Measurements from ENCODE around the gene CHRM2. TPM values are rescaled to one million over a fixed set of nuclear protein-coding genes. Genes with fewer than 3 reads are reported as not detected.

The CHRM2 gene
- total and polyA plus RNA-seq, 2 of the 8 experiments (the other 6 are each of a cell fraction or from before 2014, with no cell fraction given): 0.17 to 0.32 TPM

- Histone ChIP-seq H2BK15ac (ENCODE audit: low read length) (no peak overlapping the region), H3K18ac (ENCODE audit: extremely low read depth, low read length) (no peak overlapping the region), H3K23ac (ENCODE audit: insufficient read length) (no peak overlapping the region), H2BK5ac (ENCODE audit: low read depth, low read length) (no peak overlapping the region), H2BK120ac (replicated peaks; ENCODE audit: low read depth, low read length) (no peak overlapping the region), H3K36me3 (ENCODE audit: control insufficient read depth in 2 of 4, insufficient read depth in 4 of 4, low read length in 3 of 4) (no peaks in the 10 kb centered on the region), H3K56ac (replicated peaks; ENCODE audit: insufficient read length, low read depth, low read length) (no peak overlapping the region), H4K8ac (ENCODE audit: extremely low read depth, insufficient read depth, low read length) (no peak overlapping the region), H3K14ac (ENCODE audit: insufficient read length) (no peak overlapping the region), H2BK12ac (ENCODE audit: low read depth, low read length) (no peak overlapping the region), H2BK20ac (ENCODE audit: low read length) (no peak overlapping the region), H2AFZ (ENCODE audit: low read length) (no peak overlapping the region), H3K4me1 (replicated peaks in 1 of 4; ENCODE audit: control insufficient read depth in 3 of 4, insufficient read depth in 4 of 4, low read length in 3 of 4) (no peaks in the 10 kb centered on the region), H3K9ac (replicated peaks in 1 of 4; ENCODE audit: extremely low read depth in 1 of 4, low read depth in 3 of 4, low read length in 3 of 4) (no peak overlapping the region), H3K4ac (replicated peaks; ENCODE audit: insufficient read length, low read depth, low read length) (no peak overlapping the region), H3K79me2 (ENCODE audit: control insufficient read depth in 1 of 2, insufficient read depth in 2 of 2, low read length in 2 of 2) (no peaks in the 10 kb centered on the region), H3K4me3 (ENCODE audit: extremely low read depth in 1 of 4, insufficient read depth in 2 of 4, low read depth in 3 of 4, low read length in 4 of 4) (no peak overlapping the region), H3K27ac (ENCODE audit: low read depth, low read length) (no peak overlapping the region), H3K23me2 (ENCODE audit: low read depth, low read length) (no peaks in the 10 kb centered on the region), H3K4me2 (ENCODE audit: insufficient read depth in 1 of 2, low read depth in 2 of 2, low read length in 2 of 2) (no peak overlapping the region), H4K91ac (replicated peaks; ENCODE audit: insufficient read length, low read length) (no peak overlapping the region), H2AK5ac (ENCODE audit: low read depth, low read length) (no peak overlapping the region), H3K9me3 (ENCODE audit: insufficient read depth in 2 of 2, low read depth in 1 of 2, low read length in 1 of 2) (no peaks in the 10 kb centered on the region), H4K5ac (ENCODE audit: insufficient read length, low read depth, low read length) (no peak overlapping the region), H3K27me3 (replicated peaks in 1 of 4; ENCODE audit: control insufficient read depth in 3 of 4, extremely low read depth in 1 of 4, insufficient read depth in 3 of 4, low read length in 3 of 4) (no peaks in the 10 kb centered on the region), H3K79me1 (ENCODE audit: low read depth, low read length) (no peaks in the 10 kb centered on the region), H4K20me1 (replicated peaks in 1 of 2; ENCODE audit: control insufficient read depth in 1 of 2, insufficient read depth in 2 of 2, low read length in 2 of 2) (no peaks in the 10 kb centered on the region)
- DNase-seq (ENCODE audit: low read depth in 1 of 2, low spot score in 2 of 2) (no peak), FAIRE-seq (no peak)
- 81% methylated on average over 3 of the region's 3 CpGs; no CpG with 5 or more reads in 1 of the 2 experiments for WGBS, 2 experiments (ENCODE audit: extremely low coverage in 1 of 2, insufficient coverage in 1 of 2, insufficient read length in 1 of 2, insufficient replicate concordance in 2 of 2, low coverage in 1 of 2, low lambda C conversion rate in 2 of 2, missing lambda C conversion rate in 1 of 2)
- TF ChIP-seq POLR2AphosphoS5 (IDR thresholded peaks at IDR 0.05; ENCODE audit: low read depth, low read length) (no peak), TBP (IDR thresholded peaks at IDR 0.05; ENCODE audit: low read depth, low read length) (no peak), SUZ12 (IDR thresholded peaks at IDR 0.05; ENCODE audit: low read length) (no peak), KDM4A (IDR thresholded peaks at IDR 0.05; ENCODE audit: low read depth, low read length, severe bottlenecking) (no peak), CHD2 (IDR thresholded peaks at IDR 0.05; ENCODE audit: low read length) (no peak), TEAD4 (IDR thresholded peaks at IDR 0.05; ENCODE audit: low read depth, low read length) (no peak), EZH2 (IDR thresholded peaks at IDR 0.05; ENCODE audit: low read depth, low read length, severe bottlenecking) (no peak), CEBPB (IDR thresholded peaks at IDR 0.05; ENCODE audit: low read depth, low read length) (no peak), USF2 (IDR thresholded peaks at IDR 0.05; ENCODE audit: low read length) (no peak), EGR1 (IDR thresholded peaks at IDR 0.05; ENCODE audit: borderline replicate concordance, low read depth, low read length) (no peak), CBX5 (IDR thresholded peaks at IDR 0.05; ENCODE audit: low read depth, low read length) (no peak)
- ChIA-PET CTCF (ENCODE audit: partially characterized antibody) (no interaction called here), POLR2A (ENCODE audit: partially characterized antibody) (no interaction called here)
These were observed 43.9 kb downstream of the CHRM2 start for GRCh38 chr7:136912339-136912738.

Data from H1 (cell line).